ENCODE measurements around the gene FBXL17.

DNA sequence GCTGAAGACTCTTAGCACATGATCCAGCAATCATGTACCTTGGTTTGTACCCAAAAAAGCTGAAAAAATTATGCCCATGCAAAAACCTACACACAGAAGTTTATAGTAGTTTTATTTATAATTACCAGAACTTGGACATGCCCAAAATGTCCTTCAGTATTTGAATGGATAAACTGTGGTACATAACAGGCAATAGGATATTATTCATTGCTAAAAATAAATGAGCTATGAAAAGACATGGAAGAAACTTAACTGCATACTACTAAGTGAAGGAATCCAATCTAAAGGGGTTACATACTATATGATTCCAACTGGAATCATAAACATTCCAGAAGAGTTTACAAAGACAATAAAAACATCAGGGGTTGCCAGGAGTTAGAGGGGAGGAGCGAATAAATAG lies 25.6 kb downstream of the FBXL17 start:
- TF ChIP-seq JUNB (IDR thresholded peaks at IDR 0.05) (no peak), RAD21 (conservative IDR thresholded peaks at IDR 0.05 in 1 of 2, IDR thresholded peaks at IDR 0.05 in 1 of 2) (no peak), ESRRA (IDR thresholded peaks at IDR 0.05; ENCODE audit: borderline replicate concordance, low read length) (no peak), MAX (IDR thresholded peaks at IDR 0.05) (no peak), NPAS2 (CRISPR knock-in tag; IDR thresholded peaks at IDR 0.05; ENCODE audit: borderline replicate concordance) (no peak), PHF8 (IDR thresholded peaks at IDR 0.05; ENCODE audit: borderline replicate concordance, low read depth) (no peak), MYC (IDR thresholded peaks at IDR 0.05; ENCODE audit: borderline replicate concordance, low read length) (no peak), POLR2A (IDR thresholded peaks at IDR 0.05; ENCODE audit: low read length) (no peak)
- TF ChIP-seq, protein P1, sequence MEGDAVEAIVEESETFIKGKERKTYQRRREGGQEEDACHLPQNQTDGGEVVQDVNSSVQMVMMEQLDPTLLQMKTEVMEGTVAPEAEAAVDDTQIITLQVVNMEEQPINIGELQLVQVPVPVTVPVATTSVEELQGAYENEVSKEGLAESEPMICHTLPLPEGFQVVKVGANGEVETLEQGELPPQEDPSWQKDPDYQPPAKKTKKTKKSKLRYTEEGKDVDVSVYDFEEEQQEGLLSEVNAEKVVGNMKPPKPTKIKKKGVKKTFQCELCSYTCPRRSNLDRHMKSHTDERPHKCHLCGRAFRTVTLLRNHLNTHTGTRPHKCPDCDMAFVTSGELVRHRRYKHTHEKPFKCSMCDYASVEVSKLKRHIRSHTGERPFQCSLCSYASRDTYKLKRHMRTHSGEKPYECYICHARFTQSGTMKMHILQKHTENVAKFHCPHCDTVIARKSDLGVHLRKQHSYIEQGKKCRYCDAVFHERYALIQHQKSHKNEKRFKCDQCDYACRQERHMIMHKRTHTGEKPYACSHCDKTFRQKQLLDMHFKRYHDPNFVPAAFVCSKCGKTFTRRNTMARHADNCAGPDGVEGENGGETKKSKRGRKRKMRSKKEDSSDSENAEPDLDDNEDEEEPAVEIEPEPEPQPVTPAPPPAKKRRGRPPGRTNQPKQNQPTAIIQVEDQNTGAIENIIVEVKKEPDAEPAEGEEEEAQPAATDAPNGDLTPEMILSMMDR (IDR thresholded peaks at IDR 0.05), result no peak
- TF ChIP-seq, protein P2, sequence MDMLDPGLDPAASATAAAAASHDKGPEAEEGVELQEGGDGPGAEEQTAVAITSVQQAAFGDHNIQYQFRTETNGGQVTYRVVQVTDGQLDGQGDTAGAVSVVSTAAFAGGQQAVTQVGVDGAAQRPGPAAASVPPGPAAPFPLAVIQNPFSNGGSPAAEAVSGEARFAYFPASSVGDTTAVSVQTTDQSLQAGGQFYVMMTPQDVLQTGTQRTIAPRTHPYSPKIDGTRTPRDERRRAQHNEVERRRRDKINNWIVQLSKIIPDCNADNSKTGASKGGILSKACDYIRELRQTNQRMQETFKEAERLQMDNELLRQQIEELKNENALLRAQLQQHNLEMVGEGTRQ (IDR thresholded peaks at IDR 0.05), result no peak

All from A549 (cell line).